GM23338 (cell line): Measurements from ENCODE around the gene LRRC34. TPM values are rescaled to one million over a fixed set of nuclear protein-coding genes. Genes with fewer than 3 reads are reported as not detected.

ENCODE experiments used
- ATAC-seq: fragments of 200-7000 bp; cut with Tn5 transposase; 3 replicates; pipeline ENCODE4 v1.9.1; 2020
- DNase-seq: peaks from one replicate; pipeline ENCODE4 v3.0.0-alpha.2; 2015; ENCODE audit warnings: low spot score
- H2AFZ ChIP-seq: fragments of 200-600 bp; sonication (generic); 2 replicates; pipeline ENCODE4 v1.8.0; 2016; ENCODE audit warnings: antibody characterized with exemption, mild to moderate bottlenecking, moderate library complexity
- H3F3A ChIP-seq: fragments of 200-600 bp; sonication (generic); replicated peaks from 2 replicates; pipeline ENCODE4 v1.8.0; 2017; ENCODE audit warnings: antibody characterized with exemption, mixed run types, low read depth
- H3K27ac ChIP-seq: fragments of 200-600 bp; sonication (generic); 2 replicates; pipeline ENCODE4 v1.6.1; 2016; ENCODE audit warnings: low read depth
- H3K27me3 ChIP-seq: fragments of 200-600 bp; sonication (generic); 2 replicates; pipeline ENCODE4 v1.8.0; 2016; ENCODE audit warnings: mild to moderate bottlenecking, mixed run types, moderate library complexity; ENCODE audit not compliant: insufficient read depth
- H3K36me3 ChIP-seq: fragments of 200-600 bp; sonication (generic); 2 replicates; pipeline ENCODE4 v1.8.0; 2016; ENCODE audit warnings: mild to moderate bottlenecking; ENCODE audit not compliant: insufficient read depth
- H3K4me1 ChIP-seq: fragments of 200-600 bp; sonication (generic); 2 replicates; pipeline ENCODE4 v1.8.0; 2016; ENCODE audit warnings: mild to moderate bottlenecking, moderate library complexity; ENCODE audit not compliant: insufficient read depth
- H3K4me2 ChIP-seq: fragments of 200-600 bp; sonication (generic); 2 replicates; pipeline ENCODE4 v1.7.1; 2017; ENCODE audit warnings: mixed run types
- H3K4me3 ChIP-seq: fragments of 200-600 bp; sonication (generic); 2 replicates; pipeline ENCODE4 v1.6.1; 2016; ENCODE audit warnings: mixed run types
- H3K79me2 ChIP-seq: fragments of 200-600 bp; sonication (generic); replicated peaks from 2 replicates; pipeline ENCODE4 v1.8.0; 2017; ENCODE audit warnings: mild to moderate bottlenecking; ENCODE audit not compliant: insufficient read depth
- H3K9me2 ChIP-seq: fragments of 200-600 bp; sonication (generic); 2 replicates; pipeline ENCODE4 v1.8.0; 2017; ENCODE audit not compliant: insufficient read depth
- H4K20me1 ChIP-seq: fragments of 200-600 bp; sonication (generic); replicated peaks from 2 replicates; pipeline ENCODE4 v1.8.0; 2017; ENCODE audit warnings: mild to moderate bottlenecking; ENCODE audit not compliant: insufficient read depth
- H3K27ac Mint-ChIP-seq: 2 replicates; pipeline ENCODE4 v1.8.0; 2020; ENCODE audit warnings: inconsistent platforms, mild to moderate bottlenecking, moderate library complexity, mixed read lengths
- H3K27me3 Mint-ChIP-seq: 3 replicates; pipeline ENCODE4 v1.8.0; 2022; ENCODE audit warnings: low read depth, mild to moderate bottlenecking, moderate library complexity, mixed read lengths, inconsistent platforms; ENCODE audit not compliant: insufficient read depth, poor library complexity
- H3K36me3 Mint-ChIP-seq: 3 replicates; pipeline ENCODE4 v1.8.0; 2021; ENCODE audit warnings: low read depth, mild to moderate bottlenecking, inconsistent platforms, moderate library complexity, mixed read lengths
- H3K4me1 Mint-ChIP-seq: 3 replicates; pipeline ENCODE4 v1.8.0; 2020; ENCODE audit warnings: mild to moderate bottlenecking, inconsistent platforms, mixed read lengths
- H3K4me3 Mint-ChIP-seq: 3 replicates; pipeline ENCODE4 v1.8.0; 2021; ENCODE audit warnings: moderate library complexity, mild to moderate bottlenecking, inconsistent platforms, mixed read lengths
- H3K9me3 Mint-ChIP-seq: 3 replicates; pipeline ENCODE4 v1.8.0; 2020; ENCODE audit warnings: moderate library complexity, mild to moderate bottlenecking, inconsistent platforms, mixed read lengths
- CREB1 ChIP-seq: fragments of 250-450 bp; sonication (Bioruptor Pico); IDR thresholded peaks from 2 replicates; pipeline ENCODE4 v1.5.0; 2020; ENCODE audit warnings: low read depth, mild to moderate bottlenecking, moderate library complexity
- EZH2 ChIP-seq: fragments of 200-600 bp; sonication (generic); IDR thresholded peaks from one replicate; pipeline ENCODE4 v1.8.0; 2017; ENCODE audit warnings: antibody characterized with exemption, mild to moderate bottlenecking, low read depth; ENCODE audit not compliant: unreplicated experiment
- EZH2phosphoT487 ChIP-seq: fragments of 200-600 bp; sonication (generic); IDR thresholded peaks from one replicate; pipeline ENCODE4 v1.8.1; 2018; ENCODE audit warnings: antibody characterized with exemption; ENCODE audit not compliant: unreplicated experiment
- JUNB ChIP-seq: IDR thresholded peaks from one replicate; pipeline ENCODE4 v1.6.1; 2016; ENCODE audit warnings: antibody characterized with exemption; ENCODE audit not compliant: unreplicated experiment
- NANOG ChIP-seq: IDR thresholded peaks from 2 replicates; pipeline ENCODE4 v1.6.1; 2016; ENCODE audit warnings: antibody characterized with exemption, borderline replicate concordance
- POLR2AphosphoS5 ChIP-seq: IDR thresholded peaks from 2 replicates; pipeline ENCODE4 v1.6.1; 2016; ENCODE audit warnings: antibody characterized with exemption, low read depth
- REST ChIP-seq: IDR thresholded peaks from one replicate; pipeline ENCODE4 v1.6.1; 2018; ENCODE audit warnings: antibody characterized with exemption; ENCODE audit not compliant: unreplicated experiment
- STAT1 ChIP-seq: IDR thresholded peaks from one replicate; pipeline ENCODE4 v1.6.1; 2016; ENCODE audit warnings: antibody characterized with exemption; ENCODE audit not compliant: unreplicated experiment
- ZNF114 ChIP-seq: fragments of 250-450 bp; sonication (Bioruptor Pico); IDR thresholded peaks from 2 replicates; pipeline ENCODE4 v1.5.0; 2020; ENCODE audit warnings: mild to moderate bottlenecking, moderate library complexity
- ZNF331 ChIP-seq: fragments of 250-450 bp; sonication (Bioruptor Pico); IDR thresholded peaks from 2 replicates; pipeline ENCODE4 v1.5.0; 2020; ENCODE audit warnings: low read depth, mild to moderate bottlenecking, moderate library complexity
- ZNF462 ChIP-seq: fragments of 250-450 bp; sonication (Bioruptor Pico); IDR thresholded peaks from 2 replicates; pipeline ENCODE4 v1.5.0; 2020; ENCODE audit warnings: mild to moderate bottlenecking, moderate library complexity
- polyA plus RNA-seq: library from polyadenylated mRNA; unstranded; fragments of >200 nt; fragmentation: Nextera tagmentation; extraction: Ambion mirVana; gene quantifications from 2 replicates; pipeline ENCODE4 v1.2.1, GENCODE V29; 2016
- total RNA-seq: library from RNA; depleted of rRNA; stranded (reverse); fragments of >200 nt; shearing (Covaris generic); gene quantifications from 2 replicates; pipeline ENCODE4 v1.2.3, GENCODE V29; 2014

The LRRC34 gene
- total and polyA plus RNA-seq, 2 experiments from 2014 or later = 9.1 to 15.7 TPM

GRCh38 chr3:169848741-169849140 is 36.0 kb upstream of the LRRC34 start:
- no peaks in the 10 kb centered on the region for H3K36me3 ChIP-seq
- H4K20me1 ChIP-seq = no peaks in the 10 kb centered on the region
- DNase-seq (no peak), ATAC-seq (no peak)
- H3F3A ChIP-seq = no peaks in the 10 kb centered on the region
- no peak overlapping the region for H2AFZ ChIP-seq
- H3K27me3 ChIP-seq = no peaks in the 10 kb centered on the region
- H3K9me2 ChIP-seq = no peaks in the 10 kb centered on the region
- no peak overlapping the region for H3K27ac Mint-ChIP-seq
- H3K4me3 ChIP-seq = no peak overlapping the region
- no peaks in the 10 kb centered on the region for H3K36me3 Mint-ChIP-seq
- H3K4me2 ChIP-seq = no peak overlapping the region
- no peak overlapping the region for H3K27ac ChIP-seq
- H3K9me3 Mint-ChIP-seq = no peaks in the 10 kb centered on the region; the same call in 2 of the 3 replicates
- H3K4me3 Mint-ChIP-seq = no peak overlapping the region
- no peaks in the 10 kb centered on the region for H3K4me1 ChIP-seq
- H3K4me1 Mint-ChIP-seq = no peaks in the 10 kb centered on the region; the same call in 2 of the 3 replicates
- peaks cover 1% of the 10 kb centered on the region for H3K27me3 Mint-ChIP-seq
- TF ChIP-seq EZH2phosphoT487 = no peak
- no peak for TF ChIP-seq ZNF114 (CRISPR knock-in tag)
- TF ChIP-seq NANOG = no peak
- no peak for TF ChIP-seq ZNF462
- TF ChIP-seq POLR2AphosphoS5 = no peak
- no peak for TF ChIP-seq REST
- no peak for TF ChIP-seq STAT1
- no peak for TF ChIP-seq EZH2
- TF ChIP-seq JUNB = no peak
- TF ChIP-seq CREB1 (CRISPR knock-in tag) = no peak
- no peak for TF ChIP-seq ZNF331 (CRISPR knock-in tag)
- H3K79me2 ChIP-seq = no peaks in the 10 kb centered on the region
